HTERT RPE-1 (cell line): ENCODE measurements around the gene PPM1M.
"Not testable (repeated sequence)": the region's sequence is repeated elsewhere in the genome, so short reads cannot be mapped to it uniquely, and the experiment has no call there.

Experiments
- in situ Hi-C: fragments of 300-500 bp; cut with MboI; formaldehyde crosslinking; loops from 4 replicates; pipeline ENCODE4 v1.14.3; 2020; ENCODE audit warnings: low sequenced_read_pairs

Gene PPM1M

GRCh38 chr3:52274781-52275180 lies 29.2 kb downstream of the PPM1M start:
- in situ Hi-C loops = not testable (repeated sequence)

DNA sequence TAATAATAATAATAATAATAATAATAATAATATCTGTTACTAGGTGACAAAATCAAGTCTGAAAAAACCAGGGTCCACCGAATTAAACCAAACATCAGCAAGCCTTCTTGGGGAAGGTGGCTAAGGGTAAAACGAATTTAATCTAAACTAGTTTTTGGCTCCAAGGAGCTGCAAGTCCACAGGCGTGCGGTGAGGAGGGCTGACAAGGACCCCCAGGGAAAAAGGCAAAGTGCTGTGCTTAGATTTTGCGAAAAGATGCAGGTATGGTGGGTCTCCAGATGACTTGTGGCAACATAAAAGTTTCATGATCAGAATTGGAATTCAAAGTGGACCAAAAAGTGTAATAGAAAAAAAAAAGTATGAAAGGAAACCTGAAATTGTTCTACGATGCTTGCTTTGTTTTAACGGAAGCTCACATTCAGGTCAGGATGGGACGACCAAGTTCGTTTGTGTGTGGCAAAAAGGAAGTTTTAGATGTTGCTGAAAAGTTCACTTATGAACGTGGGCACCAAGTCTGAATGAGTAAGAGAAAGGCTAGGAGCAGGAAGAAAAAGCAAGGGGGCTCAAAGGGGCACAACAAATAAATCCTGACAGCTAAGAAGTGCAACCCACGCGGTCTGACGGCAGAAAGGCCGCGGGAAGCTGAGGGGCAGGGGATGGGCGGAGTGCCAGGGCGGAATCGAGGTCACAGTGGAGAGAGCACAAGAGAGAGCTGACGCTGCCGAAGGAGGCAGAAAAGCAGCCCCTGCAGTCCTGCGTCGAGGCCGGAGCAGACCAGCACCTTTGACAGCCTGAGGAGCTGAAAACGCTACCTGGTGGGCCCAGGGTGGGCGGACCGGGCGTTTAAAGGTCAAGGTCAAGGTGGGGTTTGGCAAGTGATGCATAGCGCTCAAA lies 31.8 kb downstream of the PPM1M start:
- in situ Hi-C loops = no loop called here

GRCh38 chr3:52277972-52278509 lies 32.5 kb downstream of the PPM1M start:
- in situ Hi-C loops = no loop called here

DNA sequence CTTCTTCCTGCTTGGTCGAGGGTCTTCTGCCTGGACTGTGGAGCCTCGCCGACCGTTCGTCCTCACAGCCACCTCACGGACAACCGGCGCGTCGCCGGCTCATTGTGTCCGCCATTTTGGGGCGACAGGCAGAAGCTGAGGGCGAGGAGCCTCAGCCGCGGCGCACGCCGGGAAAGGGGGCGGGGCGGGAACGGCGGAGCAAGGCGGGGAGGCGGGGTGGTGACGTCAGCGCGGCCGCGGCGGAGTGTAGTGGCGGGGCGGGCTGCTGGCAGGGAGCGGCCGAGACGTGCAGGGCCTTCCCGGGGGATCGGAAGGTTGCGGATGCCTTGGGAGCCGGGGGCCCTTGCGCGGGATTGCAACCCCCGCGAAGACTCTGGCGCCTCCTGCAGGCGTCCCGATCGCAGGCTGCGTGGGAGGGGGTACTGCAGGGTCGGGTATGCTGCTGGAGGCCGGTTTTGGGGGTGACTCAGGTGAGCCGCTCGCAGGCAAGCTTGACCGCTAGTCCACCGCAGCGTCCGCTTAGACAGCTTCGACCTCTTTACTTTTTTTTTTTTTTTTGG lies 33.0 kb downstream of the PPM1M start, which contains the start of gene WDR82:
TSS of gene WDR82 (minus strand) at position 140 of the 560 bp plus-strand sequence. CDS start 288 bp downstream, outside the sequence.
- in situ Hi-C loops = no loop called here

DNA sequence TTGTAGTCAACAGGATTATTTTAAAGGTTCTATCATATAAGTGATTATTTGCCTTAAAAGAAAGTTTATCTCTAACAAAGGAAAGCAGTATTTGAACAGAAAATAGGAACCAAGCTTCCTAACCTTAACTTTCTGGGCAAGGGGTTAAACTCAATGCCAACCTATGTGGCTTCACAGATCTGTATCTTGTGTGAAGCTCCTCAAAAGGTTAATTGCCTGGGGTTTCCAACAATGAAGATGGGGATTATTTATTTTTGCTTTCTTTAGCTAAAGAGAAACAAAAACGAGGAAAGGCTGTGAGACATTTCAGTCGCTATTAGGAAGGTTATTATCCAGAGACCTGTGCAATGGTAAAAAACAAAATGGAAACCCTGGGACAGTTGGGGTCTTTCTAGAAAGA lies 34.0 kb downstream of the PPM1M start:
- in situ Hi-C loops = no loop called here

DNA sequence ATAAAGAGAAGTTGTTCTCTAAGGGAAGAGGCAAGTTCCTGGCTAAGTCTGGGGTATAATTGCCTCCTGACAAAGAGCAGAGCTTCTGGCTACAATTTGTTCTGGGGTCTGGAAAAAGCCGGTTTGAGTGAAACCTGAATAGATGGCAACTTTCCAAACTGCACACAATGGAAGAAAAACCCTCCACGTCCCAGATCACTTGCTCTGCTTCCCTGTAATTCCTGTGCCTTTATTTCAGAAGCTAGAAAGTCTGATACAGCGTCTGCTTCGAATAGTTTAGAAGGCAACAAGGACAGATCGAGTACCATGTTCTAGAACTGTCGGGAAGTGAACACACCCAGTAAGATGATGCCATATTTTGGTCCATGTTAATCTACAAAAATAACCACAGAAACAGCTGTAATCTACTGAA lies 34.5 kb downstream of the PPM1M start:
- in situ Hi-C loops = no loop called here

GRCh38 chr3:52281981-52282801 lies 36.6 kb downstream of the PPM1M start:
- in situ Hi-C loops = no loop called here

GRCh38 chr3:52283306-52283705 lies 37.7 kb downstream of the PPM1M start:
- in situ Hi-C loops = no loop called here

- in situ Hi-C loops = not testable (repeated sequence)
Measured at GRCh38 chr3:52284051-52284450, 38.5 kb downstream of the PPM1M start.

- in situ Hi-C loops = no loop called here
Measured at GRCh38 chr3:52286777-52287110, 41.2 kb downstream of the PPM1M start.

- in situ Hi-C loops = no loop called here
Measured at GRCh38 chr3:52288674-52289073, 43.1 kb downstream of the PPM1M start.

GRCh38 chr3:52289338-52289746 lies 43.8 kb downstream of the PPM1M start:
- in situ Hi-C loops = no loop called here

- in situ Hi-C loops = no loop called here
Measured at GRCh38 chr3:52289747-52290595, 44.4 kb downstream of the PPM1M start.

DNA sequence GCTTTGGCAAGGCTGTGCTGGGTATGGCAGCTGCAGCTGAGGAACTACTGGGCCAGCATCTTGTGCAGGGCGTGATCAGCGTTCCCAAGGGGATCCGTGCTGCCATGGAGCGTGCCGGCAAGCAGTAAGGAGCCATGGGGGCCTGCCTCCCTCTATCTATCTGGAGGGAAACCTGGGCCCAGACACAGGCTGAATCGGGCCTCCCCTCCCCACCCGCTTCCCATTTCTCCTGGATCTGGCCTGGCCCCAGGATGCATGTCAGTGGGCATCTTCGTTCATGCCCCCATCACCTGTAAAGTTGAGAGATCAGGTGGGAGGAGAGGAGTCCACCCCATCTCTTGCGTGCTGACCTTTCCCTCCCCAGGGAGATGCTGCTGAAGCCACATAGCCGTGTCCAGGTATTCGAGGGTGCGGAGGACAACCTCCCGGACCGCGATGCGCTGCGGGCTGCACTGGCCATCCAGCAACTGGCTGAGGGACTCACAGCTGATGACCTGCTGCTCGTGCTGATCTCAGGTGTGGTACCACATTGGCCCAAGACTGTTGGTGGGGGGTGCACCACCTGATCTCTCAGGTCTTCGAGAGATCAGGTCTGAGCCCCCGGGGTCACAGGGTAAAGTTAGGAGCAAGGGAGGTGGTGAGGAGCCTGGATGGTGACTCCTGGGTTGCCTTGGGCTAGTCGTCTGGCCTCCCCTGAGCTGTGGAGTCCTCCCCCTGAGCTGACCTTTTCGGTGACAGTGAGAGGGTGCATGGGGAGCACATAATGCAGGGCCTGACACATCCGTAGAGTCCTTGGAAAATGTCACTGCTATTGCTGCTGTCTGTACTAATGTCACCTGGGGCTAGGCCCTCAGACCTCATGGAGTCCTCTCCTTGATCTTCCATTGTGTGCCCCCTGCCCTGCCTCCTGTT lies 45.3 kb downstream of the PPM1M start:
- in situ Hi-C loops = no loop called here

- in situ Hi-C loops = no loop called here
Measured at GRCh38 chr3:52291508-52292181, 46.1 kb downstream of the PPM1M start.

DNA sequence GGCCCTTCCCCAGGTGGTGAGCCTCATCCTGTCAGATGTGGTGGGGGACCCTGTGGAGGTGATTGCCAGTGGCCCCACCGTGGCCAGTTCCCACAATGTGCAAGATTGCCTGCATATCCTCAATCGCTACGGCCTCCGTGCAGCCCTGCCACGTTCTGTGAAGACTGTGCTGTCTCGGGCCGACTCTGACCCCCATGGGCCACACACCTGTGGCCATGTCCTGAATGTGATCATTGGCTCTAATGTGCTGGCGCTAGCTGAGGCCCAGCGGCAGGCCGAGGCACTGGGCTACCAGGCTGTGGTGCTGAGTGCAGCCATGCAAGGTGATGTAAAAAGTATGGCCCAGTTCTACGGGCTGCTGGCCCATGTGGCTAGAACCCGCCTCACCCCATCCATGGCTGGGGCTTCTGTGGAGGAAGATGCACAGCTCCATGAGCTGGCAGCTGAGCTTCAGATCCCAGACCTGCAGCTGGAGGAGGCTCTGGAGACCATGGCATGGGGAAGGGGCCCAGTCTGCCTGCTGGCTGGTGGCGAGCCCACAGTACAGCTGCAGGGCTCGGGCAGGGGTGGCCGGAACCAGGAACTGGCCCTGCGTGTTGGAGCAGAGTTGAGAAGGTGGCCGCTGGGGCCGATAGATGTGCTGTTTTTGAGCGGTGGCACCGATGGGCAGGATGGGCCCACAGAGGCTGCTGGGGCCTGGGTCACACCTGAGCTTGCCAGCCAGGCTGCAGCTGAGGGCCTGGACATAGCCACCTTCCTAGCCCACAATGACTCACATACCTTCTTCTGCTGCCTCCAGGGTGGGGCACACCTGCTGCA lies 46.9 kb downstream of the PPM1M start:
- in situ Hi-C loops = no loop called here

DNA sequence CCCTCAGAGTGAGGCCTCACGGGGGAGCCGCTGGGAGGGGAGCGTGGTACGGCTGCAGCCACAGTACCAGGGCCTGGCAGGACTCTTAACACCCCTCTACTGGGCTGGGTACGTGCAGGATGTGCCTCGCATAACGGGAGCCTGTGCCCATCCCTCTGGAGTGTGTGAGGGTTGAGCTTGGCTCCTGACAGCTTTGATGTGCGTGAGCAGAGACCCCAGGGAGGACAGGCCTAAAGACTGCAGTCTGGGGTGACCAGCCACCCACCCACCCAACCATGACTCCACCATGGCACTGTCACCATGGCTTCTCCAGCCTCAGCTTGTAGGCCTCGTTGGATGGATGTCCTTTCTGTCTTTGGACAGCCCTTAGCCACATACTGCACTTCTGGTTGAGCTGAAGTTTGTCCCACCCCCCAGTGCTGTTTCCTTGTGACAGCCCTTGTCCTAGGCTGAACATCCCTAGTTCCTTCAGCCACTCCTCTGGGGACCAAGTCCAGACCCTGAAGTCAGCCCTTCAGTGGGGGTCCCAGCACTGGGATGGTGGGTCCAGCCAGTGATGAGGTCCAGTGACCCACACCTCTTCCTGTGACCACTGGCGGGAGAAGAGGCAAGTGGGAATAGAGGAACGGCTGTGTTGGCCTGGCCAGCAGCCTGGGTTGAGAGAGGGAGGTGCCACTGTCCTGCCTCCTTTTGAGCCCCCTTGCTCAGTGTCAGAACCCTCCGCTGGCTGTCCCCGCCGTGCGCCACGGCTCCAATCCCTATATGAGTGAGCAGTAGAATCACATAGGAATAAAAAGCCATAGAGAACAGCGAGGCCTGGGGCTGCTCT lies 48.1 kb downstream of the PPM1M start:
- in situ Hi-C loops = no loop called here
